Measurements from ENCODE around the gene EFEMP2. TPM values are rescaled to one million over a fixed set of nuclear protein-coding genes. Genes with fewer than 3 reads are reported as not detected.
A peak's percentile ranks its signal among the peaks of the same experiment; 100 is the strongest.

Gene EFEMP2
- polyA plus RNA-seq, 1 donor (not counting 4 experiments of a cell fraction or from before 2014, with no cell fraction given) = 4.8 TPM

DNA sequence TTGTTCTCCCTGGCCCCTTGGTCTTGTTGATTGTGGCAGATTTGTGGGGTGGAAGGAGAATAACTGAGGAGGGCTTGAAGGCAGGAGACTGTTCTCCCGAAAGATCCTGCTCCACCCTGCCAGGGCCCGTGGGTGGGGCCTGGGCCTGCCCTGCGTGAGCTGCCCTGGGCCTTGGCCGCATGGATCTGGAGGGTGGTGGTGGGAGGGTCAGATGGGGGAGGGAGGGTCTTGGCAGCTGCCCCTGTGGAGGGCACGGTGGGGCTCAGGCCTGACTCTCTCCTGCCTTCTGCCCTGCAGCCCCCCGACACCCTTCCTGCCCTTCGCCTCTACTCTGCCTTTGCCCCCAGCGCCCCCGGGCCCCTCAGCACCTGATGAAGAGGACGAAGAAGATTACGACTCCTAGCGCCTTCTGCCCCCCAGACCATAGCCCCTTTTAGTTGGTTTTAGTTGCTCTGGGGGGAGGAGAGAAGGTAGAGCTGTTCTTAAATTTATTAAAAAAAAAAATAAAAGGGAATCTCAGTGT is 48.5 kb upstream of the EFEMP2 start:
- H3K9ac ChIP-seq (ENCODE audit: control insufficient read depth, extremely low read depth, insufficient read depth, low read length) = peak overlapping the region; percentile 80
- H3K27me3 ChIP-seq (ENCODE audit: control insufficient read depth, extremely low read depth, insufficient read depth, low read length) = no peaks in the 10 kb centered on the region
- peak overlapping the region; percentile 31 for H3K27ac ChIP-seq (ENCODE audit: control insufficient read depth, insufficient read depth, low read length)
- no peaks in the 10 kb centered on the region for H3K9me1 ChIP-seq (ENCODE audit: control insufficient read depth, extremely low read depth, insufficient read depth, low read length)
- dilution Hi-C loops (cut with MboI; ENCODE audit: extremely low pct_ligation_motif_present, low sequenced_read_pairs) = no loop called here
- H3K36me3 ChIP-seq (ENCODE audit: control insufficient read depth in 2 of 2, extremely low read depth in 1 of 2, insufficient read depth in 2 of 2, low read length in 2 of 2) = peaks cover 8 to 23% of the 10 kb centered on the region in 2 experiments
- no peaks in the 10 kb centered on the region for H3K9me3 ChIP-seq (ENCODE audit: control insufficient read depth, low read depth, low read length)
- FAIRE-seq = no peak
- H3K4me3 ChIP-seq (ENCODE audit: control insufficient read depth in 2 of 3, extremely low read depth in 1 of 3, insufficient read depth in 2 of 3, low read depth in 1 of 3, low read length in 3 of 3) = peak overlapping the region; percentile 77 to 92 (median 80)
- peaks cover 42% of the 10 kb centered on the region for H3K79me2 ChIP-seq (ENCODE audit: control insufficient read depth, insufficient read depth, low read length)
- no peak for TF ChIP-seq EZH2 (IDR thresholded peaks at IDR 0.05; ENCODE audit: low read length)
- TF ChIP-seq, protein P1, sequence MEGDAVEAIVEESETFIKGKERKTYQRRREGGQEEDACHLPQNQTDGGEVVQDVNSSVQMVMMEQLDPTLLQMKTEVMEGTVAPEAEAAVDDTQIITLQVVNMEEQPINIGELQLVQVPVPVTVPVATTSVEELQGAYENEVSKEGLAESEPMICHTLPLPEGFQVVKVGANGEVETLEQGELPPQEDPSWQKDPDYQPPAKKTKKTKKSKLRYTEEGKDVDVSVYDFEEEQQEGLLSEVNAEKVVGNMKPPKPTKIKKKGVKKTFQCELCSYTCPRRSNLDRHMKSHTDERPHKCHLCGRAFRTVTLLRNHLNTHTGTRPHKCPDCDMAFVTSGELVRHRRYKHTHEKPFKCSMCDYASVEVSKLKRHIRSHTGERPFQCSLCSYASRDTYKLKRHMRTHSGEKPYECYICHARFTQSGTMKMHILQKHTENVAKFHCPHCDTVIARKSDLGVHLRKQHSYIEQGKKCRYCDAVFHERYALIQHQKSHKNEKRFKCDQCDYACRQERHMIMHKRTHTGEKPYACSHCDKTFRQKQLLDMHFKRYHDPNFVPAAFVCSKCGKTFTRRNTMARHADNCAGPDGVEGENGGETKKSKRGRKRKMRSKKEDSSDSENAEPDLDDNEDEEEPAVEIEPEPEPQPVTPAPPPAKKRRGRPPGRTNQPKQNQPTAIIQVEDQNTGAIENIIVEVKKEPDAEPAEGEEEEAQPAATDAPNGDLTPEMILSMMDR (optimal IDR thresholded peaks at IDR 0.05 in 1 of 3, IDR thresholded peaks at IDR 0.05 in 1 of 3, conservative IDR thresholded peaks at IDR 0.05 in 1 of 3; ENCODE audit: extremely low read depth in 1 of 3, insufficient read depth in 2 of 3, low read length in 3 of 3) = no peak
- peak overlapping the region; percentile 95 for H3K4me2 ChIP-seq (ENCODE audit: control insufficient read depth, extremely low read depth, insufficient read depth, low read depth, low read length)
- H4K20me1 ChIP-seq (ENCODE audit: control insufficient read depth, extremely low read depth, insufficient read depth, low read length) = no peaks in the 10 kb centered on the region
- no peak overlapping the region for H2AFZ ChIP-seq (ENCODE audit: control insufficient read depth, low read length)
- DNase-seq (ENCODE audit: low read depth, low spot score) = no peak
- peaks cover 40% of the 10 kb centered on the region for H3K4me1 ChIP-seq (ENCODE audit: control insufficient read depth, extremely low read depth, insufficient read depth, low read length)

DNA sequence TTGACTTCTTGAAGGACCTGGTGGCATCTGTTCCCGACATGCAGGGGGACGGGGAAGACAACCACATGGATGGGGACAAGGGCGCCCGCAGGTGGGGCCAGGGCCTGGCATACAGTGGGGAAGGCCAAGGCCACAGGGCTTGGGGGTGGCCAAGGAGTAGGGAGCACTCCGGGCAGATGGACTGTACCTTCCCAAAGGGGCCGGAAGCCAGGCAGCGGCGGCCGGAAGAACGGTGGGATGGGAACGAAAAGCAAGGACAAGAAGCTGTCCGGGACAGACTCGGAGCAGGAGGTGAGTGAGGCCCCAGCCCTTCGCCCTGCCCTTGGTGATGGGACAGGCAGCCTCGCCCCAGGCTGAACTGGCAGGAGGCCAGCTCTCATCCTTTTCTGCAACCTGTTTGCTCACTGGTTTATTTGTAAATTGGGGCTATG is 47.8 kb upstream of the EFEMP2 start:
- H3K4me3 ChIP-seq (ENCODE audit: control insufficient read depth in 2 of 3, extremely low read depth in 1 of 3, insufficient read depth in 2 of 3, low read depth in 1 of 3, low read length in 3 of 3) = peak overlapping the region; percentile 77 to 92 (median 80)
- TF ChIP-seq, protein P1 (optimal IDR thresholded peaks at IDR 0.05 in 1 of 3, IDR thresholded peaks at IDR 0.05 in 1 of 3, conservative IDR thresholded peaks at IDR 0.05 in 1 of 3; ENCODE audit: extremely low read depth in 1 of 3, insufficient read depth in 2 of 3, low read length in 3 of 3) = no peak
- TF ChIP-seq EZH2 (IDR thresholded peaks at IDR 0.05; ENCODE audit: low read length) = no peak
- H2AFZ ChIP-seq (ENCODE audit: control insufficient read depth, low read length) = no peak overlapping the region
- no peak for FAIRE-seq
- no peaks in the 10 kb centered on the region for H3K27me3 ChIP-seq (ENCODE audit: control insufficient read depth, extremely low read depth, insufficient read depth, low read length)
- H3K9me3 ChIP-seq (ENCODE audit: control insufficient read depth, low read depth, low read length) = no peaks in the 10 kb centered on the region
- no peaks in the 10 kb centered on the region for H3K9me1 ChIP-seq (ENCODE audit: control insufficient read depth, extremely low read depth, insufficient read depth, low read length)
- peaks cover 43% of the 10 kb centered on the region for H3K79me2 ChIP-seq (ENCODE audit: control insufficient read depth, insufficient read depth, low read length)
- no peaks in the 10 kb centered on the region for H4K20me1 ChIP-seq (ENCODE audit: control insufficient read depth, extremely low read depth, insufficient read depth, low read length)
- H3K4me2 ChIP-seq (ENCODE audit: control insufficient read depth, extremely low read depth, insufficient read depth, low read depth, low read length) = peak overlapping the region; percentile 95
- dilution Hi-C loops (cut with MboI; ENCODE audit: extremely low pct_ligation_motif_present, low sequenced_read_pairs) = no loop called here
- H3K36me3 ChIP-seq (ENCODE audit: control insufficient read depth in 2 of 2, extremely low read depth in 1 of 2, insufficient read depth in 2 of 2, low read length in 2 of 2) = peaks cover 6 to 23% of the 10 kb centered on the region in 2 experiments
- peak overlapping the region; percentile 80 for H3K9ac ChIP-seq (ENCODE audit: control insufficient read depth, extremely low read depth, insufficient read depth, low read length)
- peak overlapping the region; percentile 61 for H3K27ac ChIP-seq (ENCODE audit: control insufficient read depth, insufficient read depth, low read length)
- peaks cover 46% of the 10 kb centered on the region for H3K4me1 ChIP-seq (ENCODE audit: control insufficient read depth, extremely low read depth, insufficient read depth, low read length)
- DNase-seq (ENCODE audit: low read depth, low spot score) = no peak

Data from keratinocyte (primary cell).